ENCODE results near the gene ARFGAP3. TPM values are rescaled to one million over a fixed set of nuclear protein-coding genes. Genes with fewer than 3 reads are reported as not detected.

Gene ARFGAP3
- total RNA-seq, 1 experiment from 2014 or later = 16.9 TPM

DNA sequence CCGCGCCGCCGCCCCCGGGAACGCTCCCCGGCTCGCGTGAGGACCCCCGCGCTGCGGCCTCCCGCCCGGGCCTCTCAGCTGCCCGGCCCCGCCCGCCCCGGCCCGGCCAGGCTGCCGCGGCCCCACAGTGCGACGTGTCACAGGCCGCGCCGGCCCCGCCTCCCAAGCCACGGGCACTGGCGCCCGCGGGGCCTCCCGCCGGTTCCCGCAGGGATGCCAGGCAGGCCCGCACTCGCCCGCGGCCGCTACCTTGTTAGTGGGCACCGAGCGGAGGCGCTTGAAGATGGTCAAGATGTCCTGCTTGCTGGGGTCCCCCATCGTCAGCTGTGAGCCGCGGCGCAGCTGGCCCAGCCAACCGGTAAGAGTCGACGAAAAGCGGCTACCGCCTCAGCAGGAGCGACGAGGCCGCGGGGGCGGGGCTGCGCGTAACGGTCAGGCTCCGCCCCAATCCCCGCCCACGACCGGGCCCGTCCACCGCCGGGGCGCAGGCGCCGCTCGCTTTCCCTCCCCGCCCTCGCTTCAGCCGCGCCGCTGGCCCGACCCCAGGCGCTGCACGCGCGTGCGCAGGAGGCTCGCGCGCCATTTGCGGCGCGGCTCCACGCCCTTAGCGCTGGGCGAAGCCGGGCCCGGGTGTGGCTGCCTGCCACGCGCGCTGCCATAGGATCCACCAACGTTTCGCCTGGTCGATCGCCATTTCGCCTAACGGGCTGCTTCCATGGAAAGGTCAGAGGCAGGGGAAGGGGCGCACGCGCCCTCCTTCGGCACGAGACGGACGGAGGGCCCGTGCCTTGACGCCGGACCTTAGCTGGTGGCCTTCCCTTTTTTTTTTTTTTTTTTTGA lies at the start of gene ARFGAP3 (continued):
- TF ChIP-seq ESRRA (CRISPR knock-in tag; IDR thresholded peaks at IDR 0.05; ENCODE audit: borderline replicate concordance) = peak; percentile 96
- TF ChIP-seq ATF1 (CRISPR knock-in tag; IDR thresholded peaks at IDR 0.05) = peak; percentile 97
- no peak for TF ChIP-seq ZNF396 (CRISPR knock-in tag; IDR thresholded peaks at IDR 0.05; ENCODE audit: borderline replicate concordance)
- TF ChIP-seq ZNF416 (CRISPR knock-in tag; IDR thresholded peaks at IDR 0.05) = 0 out of 2 replicates have a peak, but pooled peaks have one; percentile 33
- TF ChIP-seq, protein P1, sequence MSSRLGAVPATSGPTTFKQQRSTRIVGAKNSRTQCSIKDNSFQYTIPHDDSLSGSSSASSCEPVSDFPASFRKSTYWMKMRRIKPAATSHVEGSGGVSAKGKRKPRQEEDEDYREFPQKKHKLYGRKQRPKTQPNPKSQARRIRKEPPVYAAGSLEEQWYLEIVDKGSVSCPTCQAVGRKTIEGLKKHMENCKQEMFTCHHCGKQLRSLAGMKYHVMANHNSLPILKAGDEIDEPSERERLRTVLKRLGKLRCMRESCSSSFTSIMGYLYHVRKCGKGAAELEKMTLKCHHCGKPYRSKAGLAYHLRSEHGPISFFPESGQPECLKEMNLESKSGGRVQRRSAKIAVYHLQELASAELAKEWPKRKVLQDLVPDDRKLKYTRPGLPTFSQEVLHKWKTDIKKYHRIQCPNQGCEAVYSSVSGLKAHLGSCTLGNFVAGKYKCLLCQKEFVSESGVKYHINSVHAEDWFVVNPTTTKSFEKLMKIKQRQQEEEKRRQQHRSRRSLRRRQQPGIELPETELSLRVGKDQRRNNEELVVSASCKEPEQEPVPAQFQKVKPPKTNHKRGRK (CRISPR knock-in tag; IDR thresholded peaks at IDR 0.05; ENCODE audit: borderline replicate concordance) = no peak
- no peak for TF ChIP-seq EMX1 (CRISPR knock-in tag; IDR thresholded peaks at IDR 0.05)
- TF ChIP-seq, protein P2, sequence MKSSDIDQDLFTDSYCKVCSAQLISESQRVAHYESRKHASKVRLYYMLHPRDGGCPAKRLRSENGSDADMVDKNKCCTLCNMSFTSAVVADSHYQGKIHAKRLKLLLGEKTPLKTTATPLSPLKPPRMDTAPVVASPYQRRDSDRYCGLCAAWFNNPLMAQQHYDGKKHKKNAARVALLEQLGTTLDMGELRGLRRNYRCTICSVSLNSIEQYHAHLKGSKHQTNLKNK (CRISPR knock-in tag; IDR thresholded peaks at IDR 0.05) = no peak
- peak; percentile 95 for TF ChIP-seq TCF7 (CRISPR knock-in tag; IDR thresholded peaks at IDR 0.05; ENCODE audit: low read depth)
- TF ChIP-seq, protein P3, sequence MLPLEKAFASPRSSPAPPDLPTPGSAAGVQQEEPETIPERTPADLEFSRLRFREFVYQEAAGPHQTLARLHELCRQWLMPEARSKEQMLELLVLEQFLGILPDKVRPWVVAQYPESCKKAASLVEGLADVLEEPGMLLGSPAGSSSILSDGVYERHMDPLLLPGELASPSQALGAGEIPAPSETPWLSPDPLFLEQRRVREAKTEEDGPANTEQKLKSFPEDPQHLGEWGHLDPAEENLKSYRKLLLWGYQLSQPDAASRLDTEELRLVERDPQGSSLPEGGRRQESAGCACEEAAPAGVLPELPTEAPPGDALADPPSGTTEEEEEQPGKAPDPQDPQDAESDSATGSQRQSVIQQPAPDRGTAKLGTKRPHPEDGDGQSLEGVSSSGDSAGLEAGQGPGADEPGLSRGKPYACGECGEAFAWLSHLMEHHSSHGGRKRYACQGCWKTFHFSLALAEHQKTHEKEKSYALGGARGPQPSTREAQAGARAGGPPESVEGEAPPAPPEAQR (CRISPR knock-in tag; IDR thresholded peaks at IDR 0.05) = no peak

DNA sequence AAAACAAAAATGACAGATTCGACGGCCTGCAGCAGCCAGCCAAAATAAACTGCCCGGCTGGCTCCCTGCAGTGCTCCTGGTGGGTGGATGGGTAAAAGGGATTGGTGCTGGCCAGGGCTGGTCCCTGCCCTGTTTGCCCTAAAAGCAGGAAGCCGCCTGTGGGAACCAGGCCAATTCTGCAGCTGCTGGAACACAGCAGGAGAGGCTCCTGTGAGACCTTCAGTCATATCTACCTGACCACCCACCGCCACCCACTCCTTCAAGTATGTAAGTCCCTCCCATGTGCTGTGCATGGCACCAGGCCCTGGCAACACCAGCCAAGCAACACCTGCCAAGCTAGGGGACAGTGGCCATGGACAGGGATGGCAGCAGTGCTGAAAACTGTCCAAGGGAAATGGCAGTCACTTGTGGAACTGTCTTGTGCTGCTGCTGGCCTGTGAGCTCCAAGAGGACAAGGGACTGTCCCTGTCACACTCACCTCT lies 48.7 kb upstream of the ARFGAP3 start:
- Mint-ChIP-seq H3K27ac (peak overlapping the region; percentile 16; the same call in 1 of the 2 replicates), H3K9me3 (no peaks in the 10 kb centered on the region), H3K36me3 (no peaks in the 10 kb centered on the region), H3K27me3 (ENCODE audit: low read depth) (no peaks in the 10 kb centered on the region), H3K4me1 (peaks cover 9% of the 10 kb centered on the region), H3K4me3 (no peak overlapping the region)
- POLR2A ChIA-PET = no interaction called here
- ATAC-seq = no peak
- CTCF ChIA-PET = interaction anchor here (1.1 kb wide), 1 partner anchor 147 kb away, joined by 4 read pairs; no protein-coding TSS in a partner anchor
- TF ChIP-seq, protein P4, sequence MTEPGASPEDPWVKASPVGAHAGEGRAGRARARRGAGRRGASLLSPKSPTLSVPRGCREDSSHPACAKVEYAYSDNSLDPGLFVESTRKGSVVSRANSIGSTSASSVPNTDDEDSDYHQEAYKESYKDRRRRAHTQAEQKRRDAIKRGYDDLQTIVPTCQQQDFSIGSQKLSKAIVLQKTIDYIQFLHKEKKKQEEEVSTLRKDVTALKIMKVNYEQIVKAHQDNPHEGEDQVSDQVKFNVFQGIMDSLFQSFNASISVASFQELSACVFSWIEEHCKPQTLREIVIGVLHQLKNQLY (CRISPR knock-in tag; IDR thresholded peaks at IDR 0.05) = no peak
- TF ChIP-seq, protein P5, sequence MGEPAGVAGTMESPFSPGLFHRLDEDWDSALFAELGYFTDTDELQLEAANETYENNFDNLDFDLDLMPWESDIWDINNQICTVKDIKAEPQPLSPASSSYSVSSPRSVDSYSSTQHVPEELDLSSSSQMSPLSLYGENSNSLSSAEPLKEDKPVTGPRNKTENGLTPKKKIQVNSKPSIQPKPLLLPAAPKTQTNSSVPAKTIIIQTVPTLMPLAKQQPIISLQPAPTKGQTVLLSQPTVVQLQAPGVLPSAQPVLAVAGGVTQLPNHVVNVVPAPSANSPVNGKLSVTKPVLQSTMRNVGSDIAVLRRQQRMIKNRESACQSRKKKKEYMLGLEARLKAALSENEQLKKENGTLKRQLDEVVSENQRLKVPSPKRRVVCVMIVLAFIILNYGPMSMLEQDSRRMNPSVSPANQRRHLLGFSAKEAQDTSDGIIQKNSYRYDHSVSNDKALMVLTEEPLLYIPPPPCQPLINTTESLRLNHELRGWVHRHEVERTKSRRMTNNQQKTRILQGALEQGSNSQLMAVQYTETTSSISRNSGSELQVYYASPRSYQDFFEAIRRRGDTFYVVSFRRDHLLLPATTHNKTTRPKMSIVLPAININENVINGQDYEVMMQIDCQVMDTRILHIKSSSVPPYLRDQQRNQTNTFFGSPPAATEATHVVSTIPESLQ (CRISPR knock-in tag; IDR thresholded peaks at IDR 0.05) = no peak
- no peak for TF ChIP-seq SMAD4 (CRISPR knock-in tag; IDR thresholded peaks at IDR 0.05)
- no peak for TF ChIP-seq NFYB (CRISPR knock-in tag; conservative IDR thresholded peaks at IDR 0.05; ENCODE audit: low read depth)
- TF ChIP-seq, protein P6, sequence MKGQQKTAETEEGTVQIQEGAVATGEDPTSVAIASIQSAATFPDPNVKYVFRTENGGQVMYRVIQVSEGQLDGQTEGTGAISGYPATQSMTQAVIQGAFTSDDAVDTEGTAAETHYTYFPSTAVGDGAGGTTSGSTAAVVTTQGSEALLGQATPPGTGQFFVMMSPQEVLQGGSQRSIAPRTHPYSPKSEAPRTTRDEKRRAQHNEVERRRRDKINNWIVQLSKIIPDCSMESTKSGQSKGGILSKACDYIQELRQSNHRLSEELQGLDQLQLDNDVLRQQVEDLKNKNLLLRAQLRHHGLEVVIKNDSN (CRISPR knock-in tag; IDR thresholded peaks at IDR 0.05) = no peak
- no peak for DNase-seq (ENCODE audit: low spot score)

DNA sequence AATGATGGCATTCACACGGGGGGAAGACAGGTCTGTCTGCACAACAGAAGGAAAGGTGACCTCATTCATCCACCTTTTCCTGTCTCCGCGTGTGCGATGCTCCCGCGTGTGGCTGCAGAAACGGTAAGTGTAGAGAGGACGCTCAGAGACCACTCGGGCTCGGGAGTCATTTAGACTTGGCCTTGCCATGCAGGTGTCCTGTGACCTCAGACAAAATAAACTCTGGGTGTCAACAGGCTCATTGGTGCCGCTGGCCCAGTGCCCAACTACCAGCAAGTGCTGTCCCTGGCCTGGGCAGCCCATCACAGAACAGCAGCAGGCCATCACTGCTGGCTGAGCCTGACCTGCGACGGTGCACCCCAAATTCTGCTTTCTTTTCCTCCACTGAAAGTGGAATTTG lies 48.1 kb upstream of the ARFGAP3 start:
- no peaks in the 10 kb centered on the region for H3K9me3 Mint-ChIP-seq
- ATAC-seq = no peak
- no peak overlapping the region for H3K4me3 Mint-ChIP-seq
- H3K36me3 Mint-ChIP-seq = no peaks in the 10 kb centered on the region
- H3K27ac Mint-ChIP-seq = peak overlapping the region; percentile 75; the same call in 1 of the 2 replicates
- ChIA-PET CTCF (interaction anchor here (1.1 to 3.0 kb wide), 3 partner anchors 37 to 155 kb away, joined by 4 to 26 read pairs (median 6); no protein-coding TSS in a partner anchor), POLR2A (no interaction called here)
- H3K4me1 Mint-ChIP-seq = peaks cover 9% of the 10 kb centered on the region
- no peak for DNase-seq (ENCODE audit: low spot score)
- H3K27me3 Mint-ChIP-seq (ENCODE audit: low read depth) = no peaks in the 10 kb centered on the region
- TF ChIP-seq, protein P7, sequence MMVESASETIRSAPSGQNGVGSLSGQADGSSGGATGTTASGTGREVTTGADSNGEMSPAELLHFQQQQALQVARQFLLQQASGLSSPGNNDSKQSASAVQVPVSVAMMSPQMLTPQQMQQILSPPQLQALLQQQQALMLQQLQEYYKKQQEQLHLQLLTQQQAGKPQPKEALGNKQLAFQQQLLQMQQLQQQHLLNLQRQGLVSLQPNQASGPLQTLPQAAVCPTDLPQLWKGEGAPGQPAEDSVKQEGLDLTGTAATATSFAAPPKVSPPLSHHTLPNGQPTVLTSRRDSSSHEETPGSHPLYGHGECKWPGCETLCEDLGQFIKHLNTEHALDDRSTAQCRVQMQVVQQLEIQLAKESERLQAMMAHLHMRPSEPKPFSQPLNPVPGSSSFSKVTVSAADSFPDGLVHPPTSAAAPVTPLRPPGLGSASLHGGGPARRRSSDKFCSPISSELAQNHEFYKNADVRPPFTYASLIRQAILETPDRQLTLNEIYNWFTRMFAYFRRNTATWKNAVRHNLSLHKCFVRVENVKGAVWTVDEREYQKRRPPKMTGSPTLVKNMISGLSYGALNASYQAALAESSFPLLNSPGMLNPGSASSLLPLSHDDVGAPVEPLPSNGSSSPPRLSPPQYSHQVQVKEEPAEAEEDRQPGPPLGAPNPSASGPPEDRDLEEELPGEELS (CRISPR knock-in tag; IDR thresholded peaks at IDR 0.05) = no peak
- TF ChIP-seq IRF2 (CRISPR knock-in tag; IDR thresholded peaks at IDR 0.05; ENCODE audit: borderline replicate concordance, low read depth) (no peak), SMAD3 (CRISPR knock-in tag; IDR thresholded peaks at IDR 0.05; ENCODE audit: borderline replicate concordance) (no peak), ZNF671 (CRISPR knock-in tag; IDR thresholded peaks at IDR 0.05) (no peak)
- TF ChIP-seq, protein P8, sequence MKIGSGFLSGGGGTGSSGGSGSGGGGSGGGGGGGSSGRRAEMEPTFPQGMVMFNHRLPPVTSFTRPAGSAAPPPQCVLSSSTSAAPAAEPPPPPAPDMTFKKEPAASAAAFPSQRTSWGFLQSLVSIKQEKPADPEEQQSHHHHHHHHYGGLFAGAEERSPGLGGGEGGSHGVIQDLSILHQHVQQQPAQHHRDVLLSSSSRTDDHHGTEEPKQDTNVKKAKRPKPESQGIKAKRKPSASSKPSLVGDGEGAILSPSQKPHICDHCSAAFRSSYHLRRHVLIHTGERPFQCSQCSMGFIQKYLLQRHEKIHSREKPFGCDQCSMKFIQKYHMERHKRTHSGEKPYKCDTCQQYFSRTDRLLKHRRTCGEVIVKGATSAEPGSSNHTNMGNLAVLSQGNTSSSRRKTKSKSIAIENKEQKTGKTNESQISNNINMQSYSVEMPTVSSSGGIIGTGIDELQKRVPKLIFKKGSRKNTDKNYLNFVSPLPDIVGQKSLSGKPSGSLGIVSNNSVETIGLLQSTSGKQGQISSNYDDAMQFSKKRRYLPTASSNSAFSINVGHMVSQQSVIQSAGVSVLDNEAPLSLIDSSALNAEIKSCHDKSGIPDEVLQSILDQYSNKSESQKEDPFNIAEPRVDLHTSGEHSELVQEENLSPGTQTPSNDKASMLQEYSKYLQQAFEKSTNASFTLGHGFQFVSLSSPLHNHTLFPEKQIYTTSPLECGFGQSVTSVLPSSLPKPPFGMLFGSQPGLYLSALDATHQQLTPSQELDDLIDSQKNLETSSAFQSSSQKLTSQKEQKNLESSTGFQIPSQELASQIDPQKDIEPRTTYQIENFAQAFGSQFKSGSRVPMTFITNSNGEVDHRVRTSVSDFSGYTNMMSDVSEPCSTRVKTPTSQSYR (CRISPR knock-in tag; IDR thresholded peaks at IDR 0.05) = no peak

Data from WTC11 (cell line).